GM23338 (cell line): ENCODE measurements around the gene HES7. TPM values are rescaled to one million over a fixed set of nuclear protein-coding genes. Genes with fewer than 3 reads are reported as not detected.

Source experiments
- ATAC-seq: fragments of 200-7000 bp; cut with Tn5 transposase; 3 replicates; pipeline ENCODE4 v1.9.1; 2020
- DNase-seq: peaks from one replicate; pipeline ENCODE4 v3.0.0-alpha.2; 2015; ENCODE audit warnings: low spot score
- H2AFZ ChIP-seq: fragments of 200-600 bp; sonication (generic); 2 replicates; pipeline ENCODE4 v1.8.0; 2016; ENCODE audit warnings: antibody characterized with exemption, mild to moderate bottlenecking, moderate library complexity
- H3F3A ChIP-seq: fragments of 200-600 bp; sonication (generic); replicated peaks from 2 replicates; pipeline ENCODE4 v1.8.0; 2017; ENCODE audit warnings: antibody characterized with exemption, mixed run types, low read depth
- H3K27ac ChIP-seq: fragments of 200-600 bp; sonication (generic); 2 replicates; pipeline ENCODE4 v1.6.1; 2016; ENCODE audit warnings: low read depth
- H3K27me3 ChIP-seq: fragments of 200-600 bp; sonication (generic); 2 replicates; pipeline ENCODE4 v1.8.0; 2016; ENCODE audit warnings: mild to moderate bottlenecking, mixed run types, moderate library complexity; ENCODE audit not compliant: insufficient read depth
- H3K36me3 ChIP-seq: fragments of 200-600 bp; sonication (generic); 2 replicates; pipeline ENCODE4 v1.8.0; 2016; ENCODE audit warnings: mild to moderate bottlenecking; ENCODE audit not compliant: insufficient read depth
- H3K4me1 ChIP-seq: fragments of 200-600 bp; sonication (generic); 2 replicates; pipeline ENCODE4 v1.8.0; 2016; ENCODE audit warnings: mild to moderate bottlenecking, moderate library complexity; ENCODE audit not compliant: insufficient read depth
- H3K4me2 ChIP-seq: fragments of 200-600 bp; sonication (generic); 2 replicates; pipeline ENCODE4 v1.7.1; 2017; ENCODE audit warnings: mixed run types
- H3K4me3 ChIP-seq: fragments of 200-600 bp; sonication (generic); 2 replicates; pipeline ENCODE4 v1.6.1; 2016; ENCODE audit warnings: mixed run types
- H3K79me2 ChIP-seq: fragments of 200-600 bp; sonication (generic); replicated peaks from 2 replicates; pipeline ENCODE4 v1.8.0; 2017; ENCODE audit warnings: mild to moderate bottlenecking; ENCODE audit not compliant: insufficient read depth
- H3K9me2 ChIP-seq: fragments of 200-600 bp; sonication (generic); 2 replicates; pipeline ENCODE4 v1.8.0; 2017; ENCODE audit not compliant: insufficient read depth
- H4K20me1 ChIP-seq: fragments of 200-600 bp; sonication (generic); replicated peaks from 2 replicates; pipeline ENCODE4 v1.8.0; 2017; ENCODE audit warnings: mild to moderate bottlenecking; ENCODE audit not compliant: insufficient read depth
- H3K27ac Mint-ChIP-seq: 2 replicates; pipeline ENCODE4 v1.8.0; 2020; ENCODE audit warnings: inconsistent platforms, mild to moderate bottlenecking, moderate library complexity, mixed read lengths
- H3K27me3 Mint-ChIP-seq: 3 replicates; pipeline ENCODE4 v1.8.0; 2022; ENCODE audit warnings: low read depth, mild to moderate bottlenecking, moderate library complexity, mixed read lengths, inconsistent platforms; ENCODE audit not compliant: insufficient read depth, poor library complexity
- H3K36me3 Mint-ChIP-seq: 3 replicates; pipeline ENCODE4 v1.8.0; 2021; ENCODE audit warnings: low read depth, mild to moderate bottlenecking, inconsistent platforms, moderate library complexity, mixed read lengths
- H3K4me1 Mint-ChIP-seq: 3 replicates; pipeline ENCODE4 v1.8.0; 2020; ENCODE audit warnings: mild to moderate bottlenecking, inconsistent platforms, mixed read lengths
- H3K4me3 Mint-ChIP-seq: 3 replicates; pipeline ENCODE4 v1.8.0; 2021; ENCODE audit warnings: moderate library complexity, mild to moderate bottlenecking, inconsistent platforms, mixed read lengths
- H3K9me3 Mint-ChIP-seq: 3 replicates; pipeline ENCODE4 v1.8.0; 2020; ENCODE audit warnings: moderate library complexity, mild to moderate bottlenecking, inconsistent platforms, mixed read lengths
- CREB1 ChIP-seq: fragments of 250-450 bp; sonication (Bioruptor Pico); IDR thresholded peaks from 2 replicates; pipeline ENCODE4 v1.5.0; 2020; ENCODE audit warnings: low read depth, mild to moderate bottlenecking, moderate library complexity
- STAT1 ChIP-seq: IDR thresholded peaks from one replicate; pipeline ENCODE4 v1.6.1; 2016; ENCODE audit warnings: antibody characterized with exemption; ENCODE audit not compliant: unreplicated experiment
- polyA plus RNA-seq: library from polyadenylated mRNA; unstranded; fragments of >200 nt; fragmentation: Nextera tagmentation; extraction: Ambion mirVana; gene quantifications from 2 replicates; pipeline ENCODE4 v1.2.1, GENCODE V29; 2016
- total RNA-seq: library from RNA; depleted of rRNA; stranded (reverse); fragments of >200 nt; shearing (Covaris generic); gene quantifications from 2 replicates; pipeline ENCODE4 v1.2.3, GENCODE V29; 2014
- TF ChIP-seq, protein P1 (sequence below), 2 experiments: fragments of 200-600 bp in 1 of 2; sonication (generic) in 1 of 2; conservative IDR thresholded peaks; 2 replicates each; pipeline versions ENCODE4 v1.5.1 to v1.6.1; 2016 to 2017; ENCODE audit warnings: antibody characterized with exemption in 2 of 2, low read depth in 2 of 2, mild to moderate bottlenecking in 2 of 2, moderate library complexity in 1 of 2
- TF ChIP-seq, protein P2 (sequence below): IDR thresholded peaks from 2 replicates; pipeline ENCODE4 v1.6.1; 2016; ENCODE audit warnings: antibody characterized with exemption

Gene HES7
- total and polyA plus RNA-seq, 2 experiments from 2014 or later, result 0.14 TPM; not detected in 1

GRCh38 chr17:8151120-8151640 is 27.3 kb upstream of the HES7 start:
- H3K27ac ChIP-seq, result no peak overlapping the region
- no peaks in the 10 kb centered on the region; the same call in 2 of the 3 replicates for H3K9me3 Mint-ChIP-seq

DNA sequence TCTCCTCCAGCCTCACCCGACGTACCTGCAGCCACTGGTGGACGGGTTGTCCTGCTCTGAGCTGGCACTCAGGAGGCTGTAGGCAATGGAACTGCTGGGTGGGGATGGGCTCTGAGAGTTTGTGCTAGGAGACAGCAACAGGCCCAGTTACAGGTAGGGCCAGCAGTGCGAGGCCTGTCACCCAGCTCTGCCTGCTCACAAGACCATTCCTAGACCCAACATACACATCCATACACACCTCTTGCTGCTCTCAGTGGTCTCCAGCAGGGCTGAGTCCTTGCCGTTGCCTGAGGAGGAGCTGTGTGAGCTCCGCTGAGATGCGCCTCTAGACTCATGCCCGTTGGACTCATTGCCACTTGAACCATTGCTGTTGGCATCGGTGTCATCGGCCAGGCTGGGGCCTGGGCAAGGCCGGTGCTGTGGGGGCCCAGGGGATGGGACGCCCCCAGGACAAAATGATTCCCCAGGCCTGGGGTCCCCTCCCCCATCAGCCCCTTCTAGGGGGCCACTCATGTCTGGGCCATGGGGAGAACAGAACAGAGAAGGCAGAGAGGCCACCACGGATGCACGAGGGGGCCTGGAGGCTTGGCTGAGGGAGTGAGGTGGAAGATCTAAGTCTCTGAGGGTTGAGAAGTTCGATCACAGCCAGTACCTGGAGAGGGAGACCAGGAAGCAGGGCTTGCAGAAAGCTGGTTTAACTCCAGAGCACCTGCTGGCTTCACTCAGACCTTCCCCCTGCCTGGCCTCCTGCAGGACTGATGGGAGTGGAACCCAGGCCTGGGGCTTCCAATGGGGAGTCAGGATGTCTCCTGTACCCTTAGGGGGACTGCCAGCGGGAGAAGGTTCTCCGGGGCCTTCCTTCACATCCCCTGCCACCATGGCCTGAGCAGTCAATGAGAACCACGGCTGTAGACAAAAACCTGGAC is 26.6 kb upstream of the HES7 start:
- Mint-ChIP-seq H3K4me1 (peaks cover 17% of the 10 kb centered on the region), H3K36me3 (peaks cover 34% of the 10 kb centered on the region), H3K4me3 (no peak overlapping the region; the same call in 1 of the 3 replicates), H3K27ac (no peak overlapping the region), H3K27me3 (peaks cover 26% of the 10 kb centered on the region), H3K9me3 (no peaks in the 10 kb centered on the region; the same call in 2 of the 3 replicates)
- Histone ChIP-seq H2AFZ (no peak overlapping the region), H4K20me1 (no peaks in the 10 kb centered on the region; the same call in 1 of the 2 replicates), H3K9me2 (no peaks in the 10 kb centered on the region), H3K4me2 (peak overlapping the region; percentile 100), H3F3A (peaks cover 36% of the 10 kb centered on the region; the same call in 1 of the 2 replicates), H3K79me2 (peaks cover 5% of the 10 kb centered on the region; the same call in 1 of the 2 replicates), H3K27ac (no peak overlapping the region), H3K4me1 (peaks cover 26% of the 10 kb centered on the region), H3K4me3 (peak overlapping the region; percentile 97), H3K27me3 (no peaks in the 10 kb centered on the region), H3K36me3 (no peaks in the 10 kb centered on the region)
- DNase-seq, result peak; percentile 26
- TF ChIP-seq, protein P1, sequence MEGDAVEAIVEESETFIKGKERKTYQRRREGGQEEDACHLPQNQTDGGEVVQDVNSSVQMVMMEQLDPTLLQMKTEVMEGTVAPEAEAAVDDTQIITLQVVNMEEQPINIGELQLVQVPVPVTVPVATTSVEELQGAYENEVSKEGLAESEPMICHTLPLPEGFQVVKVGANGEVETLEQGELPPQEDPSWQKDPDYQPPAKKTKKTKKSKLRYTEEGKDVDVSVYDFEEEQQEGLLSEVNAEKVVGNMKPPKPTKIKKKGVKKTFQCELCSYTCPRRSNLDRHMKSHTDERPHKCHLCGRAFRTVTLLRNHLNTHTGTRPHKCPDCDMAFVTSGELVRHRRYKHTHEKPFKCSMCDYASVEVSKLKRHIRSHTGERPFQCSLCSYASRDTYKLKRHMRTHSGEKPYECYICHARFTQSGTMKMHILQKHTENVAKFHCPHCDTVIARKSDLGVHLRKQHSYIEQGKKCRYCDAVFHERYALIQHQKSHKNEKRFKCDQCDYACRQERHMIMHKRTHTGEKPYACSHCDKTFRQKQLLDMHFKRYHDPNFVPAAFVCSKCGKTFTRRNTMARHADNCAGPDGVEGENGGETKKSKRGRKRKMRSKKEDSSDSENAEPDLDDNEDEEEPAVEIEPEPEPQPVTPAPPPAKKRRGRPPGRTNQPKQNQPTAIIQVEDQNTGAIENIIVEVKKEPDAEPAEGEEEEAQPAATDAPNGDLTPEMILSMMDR (conservative IDR thresholded peaks at IDR 0.05; ENCODE audit: low read depth in 2 of 2), result no peak
- TF ChIP-seq CREB1 (CRISPR knock-in tag) (no peak), STAT1 (no peak)
- ATAC-seq, result no peak

More at GRCh38 chr17:8151120-8151640, 27.3 kb upstream of the HES7 start:
- Histone ChIP-seq H3K4me1 (peaks cover 30% of the 10 kb centered on the region), H2AFZ (peak overlapping the region; percentile 23; the same call in 1 of the 2 replicates), H4K20me1 (no peaks in the 10 kb centered on the region; the same call in 1 of the 2 replicates), H3K36me3 (no peaks in the 10 kb centered on the region), H3K4me2 (peak overlapping the region; percentile 100), H3K27me3 (no peaks in the 10 kb centered on the region), H3K9me2 (no peaks in the 10 kb centered on the region), H3K4me3 (peak overlapping the region; percentile 97), H3F3A (peaks cover 38% of the 10 kb centered on the region; the same call in 1 of the 2 replicates), H3K79me2 (peaks cover 6% of the 10 kb centered on the region; the same call in 1 of the 2 replicates)
- TF ChIP-seq, protein P2, sequence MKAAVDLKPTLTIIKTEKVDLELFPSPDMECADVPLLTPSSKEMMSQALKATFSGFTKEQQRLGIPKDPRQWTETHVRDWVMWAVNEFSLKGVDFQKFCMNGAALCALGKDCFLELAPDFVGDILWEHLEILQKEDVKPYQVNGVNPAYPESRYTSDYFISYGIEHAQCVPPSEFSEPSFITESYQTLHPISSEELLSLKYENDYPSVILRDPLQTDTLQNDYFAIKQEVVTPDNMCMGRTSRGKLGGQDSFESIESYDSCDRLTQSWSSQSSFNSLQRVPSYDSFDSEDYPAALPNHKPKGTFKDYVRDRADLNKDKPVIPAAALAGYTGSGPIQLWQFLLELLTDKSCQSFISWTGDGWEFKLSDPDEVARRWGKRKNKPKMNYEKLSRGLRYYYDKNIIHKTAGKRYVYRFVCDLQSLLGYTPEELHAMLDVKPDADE, result peak; percentile 29
- TF ChIP-seq STAT1, result no peak
- TF ChIP-seq CREB1 (CRISPR knock-in tag), result peak; percentile 75
- Mint-ChIP-seq H3K27me3 (peaks cover 27% of the 10 kb centered on the region), H3K27ac (peak overlapping the region; percentile 20; the same call in 1 of the 2 replicates), H3K4me1 (peaks cover 17% of the 10 kb centered on the region), H3K36me3 (peaks cover 29% of the 10 kb centered on the region), H3K4me3 (no peak overlapping the region; the same call in none of the 3 replicates)
- DNase-seq, result peak; percentile 77
- peak; percentile 6 for ATAC-seq
